ENCODE results near the gene CDKAL1.

CDKAL1 gene

GRCh38 chr6:21198032-21198640 lies 663.9 kb downstream of the CDKAL1 start:
- no peak for DNase-seq (ENCODE audit: low read depth, low spot score)

DNA sequence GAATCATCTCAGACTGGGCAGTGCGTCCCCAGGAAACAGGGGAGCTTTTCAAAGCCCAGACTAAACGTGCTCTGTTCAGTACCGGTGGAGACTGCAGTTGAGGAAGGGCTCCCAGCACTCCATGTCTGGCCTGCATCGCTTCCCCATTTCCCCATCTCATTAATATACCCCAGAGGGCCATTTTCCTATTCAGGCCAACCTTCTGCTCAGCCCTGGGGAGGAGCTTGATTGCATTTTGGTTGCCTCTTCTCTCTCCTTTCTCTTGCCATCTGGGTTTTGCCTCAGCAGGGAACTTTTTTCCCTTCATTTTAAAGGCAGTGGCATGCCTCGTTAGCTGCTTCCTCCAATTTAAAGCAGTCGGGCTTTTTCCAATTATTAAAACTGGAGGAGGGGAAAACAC lies 665.0 kb downstream of the CDKAL1 start:
- DNase-seq (ENCODE audit: low read depth, low spot score), result no peak

DNA sequence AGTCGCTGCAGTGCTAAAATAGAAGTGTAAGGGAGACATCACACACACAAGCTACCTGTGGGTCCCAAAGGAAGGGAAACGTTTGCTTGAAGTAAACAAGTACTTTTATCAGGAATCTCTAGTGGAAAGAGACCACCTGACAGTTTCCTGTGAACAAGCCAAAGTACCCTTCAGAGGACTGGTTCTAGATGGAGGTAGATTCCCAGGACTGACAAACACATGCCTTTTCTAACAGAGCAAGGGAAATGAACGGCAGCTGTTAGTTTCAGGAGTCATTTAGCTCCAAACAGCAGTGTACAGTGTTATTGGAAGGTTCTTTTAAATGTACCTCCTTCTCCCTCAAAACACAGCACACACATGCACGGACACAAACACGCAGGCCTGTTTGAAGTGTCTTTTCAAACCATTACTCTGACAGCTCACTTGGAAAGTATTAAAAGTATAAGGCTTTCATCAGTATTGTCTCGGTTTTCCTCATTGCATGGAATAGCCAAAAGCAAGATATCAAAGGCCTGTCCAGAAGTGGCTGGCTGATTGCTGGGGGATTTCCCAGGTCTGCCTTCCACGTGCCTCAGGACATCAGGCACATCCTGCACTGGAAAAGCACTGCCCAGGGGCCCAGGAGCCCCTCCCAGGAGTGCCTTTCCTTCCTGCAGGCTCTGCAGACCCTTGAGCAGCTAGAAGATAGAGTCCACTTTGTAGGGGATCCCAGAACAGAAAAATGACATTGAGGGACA lies 666.0 kb downstream of the CDKAL1 start:
- DNase-seq (ENCODE audit: low read depth, low spot score), result peak; percentile 39

- no peak for DNase-seq (ENCODE audit: low read depth, low spot score)
Observed at GRCh38 chr6:21201187-21201586, 666.9 kb downstream of the CDKAL1 start.

DNA sequence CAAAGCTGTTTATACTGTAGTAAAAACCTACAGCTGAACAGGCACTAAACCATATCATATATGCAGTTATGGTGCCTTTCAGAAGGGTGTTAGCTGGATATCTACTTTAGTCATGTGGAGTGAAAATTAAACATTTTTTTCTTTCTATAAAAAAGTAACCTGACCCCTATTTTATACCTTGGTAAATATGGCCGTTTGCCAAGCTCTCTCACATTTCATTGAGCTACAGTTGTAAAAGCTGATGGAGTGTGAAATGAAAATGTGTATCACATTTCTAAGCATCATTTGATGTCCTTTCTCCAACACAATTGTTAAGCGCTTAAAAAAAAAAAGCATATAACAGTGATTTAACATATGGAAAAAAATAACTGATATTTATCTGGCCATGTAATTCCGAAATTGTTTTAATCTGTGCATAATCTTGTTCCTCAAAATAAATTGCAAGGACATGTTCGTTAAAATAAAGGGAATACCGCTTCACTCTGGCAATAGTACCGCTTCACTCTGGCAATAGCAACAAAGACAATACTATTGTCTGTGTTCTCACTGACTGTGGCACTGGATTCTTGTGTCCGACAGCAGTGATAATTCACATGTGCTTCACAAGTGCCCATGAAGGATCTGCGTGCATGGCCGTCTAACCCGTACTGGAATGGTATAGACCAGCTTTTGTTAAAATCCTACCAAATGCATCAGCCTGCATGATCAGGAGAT lies 667.5 kb downstream of the CDKAL1 start:
- DNase-seq (ENCODE audit: low read depth, low spot score), result no peak

GRCh38 chr6:21202521-21202920 lies 668.3 kb downstream of the CDKAL1 start:
- DNase-seq (ENCODE audit: low read depth, low spot score), result no peak

DNA sequence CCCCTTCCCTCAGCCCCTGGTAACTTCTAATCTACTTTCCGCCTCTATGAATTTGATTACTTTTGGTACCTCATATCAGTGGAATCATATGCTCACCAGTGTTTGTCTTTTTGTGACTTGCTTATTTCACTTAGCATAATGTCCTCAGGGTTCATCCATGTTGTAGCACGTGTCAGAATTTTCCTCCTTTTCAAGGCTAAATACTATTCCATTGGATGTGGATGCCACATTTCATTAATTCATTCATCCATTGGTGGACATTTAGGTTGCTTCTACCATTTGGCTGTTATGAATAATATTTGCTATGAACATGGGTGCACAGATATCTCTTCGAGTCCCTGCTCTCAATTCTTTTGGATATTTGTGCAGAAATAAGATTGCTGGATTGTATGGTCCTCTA lies 670.7 kb downstream of the CDKAL1 start:
- DNase-seq (ENCODE audit: low read depth, low spot score), result no peak

DNA sequence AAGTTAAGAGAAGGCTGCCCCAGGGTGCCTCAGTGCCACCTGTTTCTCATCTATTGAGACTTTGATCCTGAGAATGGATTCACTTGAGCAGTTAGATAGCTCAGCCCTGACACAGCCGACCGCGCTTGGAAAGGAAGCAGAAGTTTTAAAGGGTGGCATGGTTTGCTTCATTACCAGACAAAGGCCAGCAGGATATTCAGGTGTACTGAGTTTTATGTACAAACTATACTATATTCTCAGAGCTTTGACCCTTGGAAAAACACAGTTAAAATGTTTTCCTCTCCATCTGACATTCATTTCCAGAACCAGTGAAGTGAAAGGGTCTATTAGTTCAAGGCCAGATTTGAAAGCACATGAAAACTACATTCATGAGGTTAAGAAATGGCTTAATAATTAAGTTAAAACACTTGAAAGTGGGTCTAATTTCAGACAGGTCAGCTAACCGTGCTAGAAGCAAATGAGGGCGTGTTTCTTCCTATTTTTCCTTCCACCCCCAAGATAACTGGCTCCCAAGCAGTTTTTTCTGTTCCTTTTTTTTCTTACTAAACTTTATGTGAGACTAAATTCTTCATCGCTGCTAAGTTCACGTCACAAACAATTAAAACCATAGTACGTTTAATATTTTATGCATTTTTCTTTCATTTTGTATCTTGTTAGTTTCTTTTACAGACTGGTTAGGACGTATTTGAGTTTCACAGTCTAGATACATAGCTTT lies 674.0 kb downstream of the CDKAL1 start:
- DNase-seq (ENCODE audit: low read depth, low spot score), result no peak

DNA sequence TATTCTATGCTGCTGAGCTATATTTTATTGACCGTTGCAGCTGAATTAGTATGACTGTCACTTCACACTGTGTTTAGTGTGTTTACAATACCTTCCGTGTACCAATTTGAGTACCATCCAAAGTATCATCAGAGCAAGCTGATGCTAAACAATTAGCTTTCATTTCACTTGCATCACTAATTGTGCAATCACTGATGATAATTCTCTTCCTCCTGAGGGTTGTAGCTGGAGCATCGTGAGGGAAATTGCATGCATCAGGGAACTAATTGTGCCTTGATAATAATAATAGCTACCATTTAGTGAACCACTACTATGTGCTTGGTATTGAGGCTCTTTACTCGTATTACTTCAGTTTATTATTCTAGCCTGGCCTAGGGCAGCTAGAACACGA lies 674.5 kb downstream of the CDKAL1 start:
- no peak for DNase-seq (ENCODE audit: low read depth, low spot score)

DNA sequence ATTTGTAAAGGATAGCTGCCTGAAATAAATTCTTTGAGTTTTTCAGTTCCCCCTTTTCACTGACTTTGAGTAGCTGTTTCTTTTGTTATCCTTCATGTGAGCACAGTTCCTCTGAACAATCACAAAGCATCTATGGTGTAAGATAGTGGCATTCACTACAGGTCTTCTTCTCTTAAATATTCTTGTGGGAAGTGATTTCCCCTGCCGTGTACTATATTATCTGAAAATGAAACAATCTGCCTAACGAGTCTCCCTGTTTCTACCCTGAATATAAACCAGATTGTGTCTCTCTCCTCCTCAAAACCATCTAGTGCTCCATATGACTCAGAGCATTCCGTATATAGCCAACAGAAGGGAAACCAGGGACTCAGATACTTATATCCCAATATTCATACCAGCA lies 679.2 kb downstream of the CDKAL1 start:
- no peak for DNase-seq (ENCODE audit: low read depth, low spot score)

DNA sequence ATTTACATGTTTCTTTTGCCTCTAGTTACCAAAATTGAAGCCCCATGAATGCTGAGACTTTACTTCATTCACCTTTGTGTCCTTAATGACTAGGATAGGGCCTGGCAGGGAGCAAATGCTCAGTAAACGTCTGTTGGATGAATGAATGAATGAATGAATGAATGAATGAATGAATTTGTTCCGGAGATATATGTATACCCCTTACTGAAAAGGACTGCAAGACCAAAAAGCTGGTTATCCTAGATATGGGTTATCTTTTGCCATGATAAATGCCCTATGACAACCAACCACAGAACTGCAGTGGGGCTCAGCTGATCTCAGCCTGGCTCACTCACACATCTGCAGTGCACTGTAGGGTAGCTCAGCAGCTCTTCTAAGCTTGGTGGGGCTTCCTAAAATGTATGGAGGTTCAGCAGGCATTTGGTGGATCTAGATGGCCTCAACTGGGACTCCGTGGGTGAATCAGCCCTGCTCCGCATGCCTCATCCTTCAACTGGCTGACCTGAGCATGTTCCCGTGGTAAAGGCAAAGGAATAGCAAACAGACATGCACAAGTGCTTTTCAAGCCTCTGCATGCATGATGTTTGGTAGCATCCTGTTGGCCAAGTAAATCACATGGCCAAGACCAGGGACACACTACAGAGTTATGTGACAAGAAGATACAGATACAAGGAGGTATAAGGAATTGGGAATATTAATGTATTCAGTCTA lies 680.6 kb downstream of the CDKAL1 start:
- no peak for DNase-seq (ENCODE audit: low read depth, low spot score)

DNA sequence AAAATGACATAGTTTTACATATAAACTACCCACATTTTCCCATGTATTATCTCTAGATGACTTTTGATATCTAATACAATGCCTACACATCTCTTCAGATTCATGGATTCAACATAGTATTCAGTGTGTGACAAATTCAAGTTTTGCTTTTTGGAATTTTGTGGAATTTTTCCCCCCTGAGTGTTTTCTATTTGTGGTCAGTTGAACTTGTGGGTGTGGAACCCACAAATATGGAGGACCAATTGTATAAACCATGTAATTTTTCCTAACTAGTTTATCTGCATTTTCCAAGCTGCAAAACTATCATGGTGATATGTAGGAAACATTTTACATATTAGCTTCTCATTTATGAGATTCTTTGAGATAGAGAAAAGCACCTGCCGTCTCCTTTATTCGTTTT lies 685.0 kb downstream of the CDKAL1 start:
- DNase-seq (ENCODE audit: low read depth, low spot score), result peak; percentile 23

- no peak for DNase-seq (ENCODE audit: low read depth, low spot score)
Observed at GRCh38 chr6:21219856-21220255, 685.6 kb downstream of the CDKAL1 start.

DNA sequence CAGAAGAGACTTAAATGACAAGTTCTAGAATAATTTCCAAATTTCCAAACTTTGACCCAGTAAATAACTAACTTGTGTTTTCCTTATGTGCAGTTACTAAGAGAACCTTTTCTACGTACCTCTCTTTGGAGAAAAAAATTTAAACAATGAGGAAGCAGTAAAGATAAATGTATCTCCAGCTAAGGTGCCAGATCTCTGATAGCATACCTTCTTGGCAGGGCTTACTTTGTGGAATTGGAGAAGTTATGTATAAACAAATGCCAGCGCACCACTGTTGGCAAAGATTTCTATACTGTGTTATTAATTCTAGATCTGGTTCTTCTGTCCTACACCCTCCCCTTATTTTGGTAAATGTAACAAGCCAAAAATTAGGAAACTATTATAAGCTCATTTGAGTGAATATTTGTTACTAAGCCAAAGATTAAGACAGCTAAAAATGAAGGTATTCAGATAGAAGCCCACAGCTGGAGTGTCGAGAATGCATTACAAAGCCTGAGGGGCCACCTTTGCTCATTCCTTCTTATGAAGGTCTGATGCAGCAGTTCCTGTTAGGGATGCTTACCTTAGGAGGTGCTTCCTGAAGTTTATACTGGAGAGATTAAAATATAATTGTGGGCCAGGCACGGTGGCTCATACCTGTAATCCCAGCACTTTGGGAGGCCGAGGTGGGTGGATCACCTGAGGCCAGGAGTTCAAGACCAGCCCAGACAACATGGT lies 686.2 kb downstream of the CDKAL1 start:
- peak; percentile 9 for DNase-seq (ENCODE audit: low read depth, low spot score)

- no peak for DNase-seq (ENCODE audit: low read depth, low spot score)
Observed at GRCh38 chr6:21222656-21223055, 688.4 kb downstream of the CDKAL1 start.

DNA sequence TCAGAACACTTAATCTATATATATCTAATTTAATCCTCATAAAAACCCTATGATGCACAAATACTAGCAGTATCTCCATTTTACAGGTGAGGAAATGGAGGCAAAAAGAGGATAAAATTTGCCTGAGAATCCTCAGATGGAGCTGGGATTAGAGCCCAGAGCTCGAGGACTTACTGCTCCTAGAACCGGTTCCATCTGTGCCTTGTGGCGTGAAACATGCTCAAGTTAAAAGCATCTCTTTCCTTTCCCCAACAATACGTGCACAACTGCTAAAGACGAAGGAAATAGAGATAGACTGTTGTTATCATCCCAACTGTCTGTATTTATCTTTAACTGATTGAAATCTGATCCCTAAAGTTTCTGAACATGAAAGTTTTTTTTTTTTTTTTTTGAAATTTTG lies 691.7 kb downstream of the CDKAL1 start:
- no peak for DNase-seq (ENCODE audit: low read depth, low spot score)

DNA sequence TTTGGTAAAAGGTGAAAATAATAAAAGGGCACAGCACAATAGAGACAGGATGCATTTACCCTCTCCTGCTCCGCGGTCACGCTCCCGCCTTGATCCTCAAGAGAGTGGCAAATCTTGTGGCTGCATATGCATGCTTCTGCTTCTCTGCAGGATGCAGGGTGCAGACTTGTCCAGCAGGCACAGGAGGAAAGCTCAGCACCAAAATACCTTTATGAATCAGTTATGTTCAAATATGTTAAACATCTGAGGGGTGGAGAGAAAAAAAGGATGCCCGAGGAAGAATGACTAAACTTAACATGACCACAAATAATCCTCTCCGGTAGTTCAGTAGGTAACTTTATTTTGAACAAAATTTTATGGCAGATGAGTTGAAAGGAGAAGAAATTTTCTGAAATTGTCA lies 693.2 kb downstream of the CDKAL1 start:
- peak; percentile 38 for DNase-seq (ENCODE audit: low read depth, low spot score)

- no peak for DNase-seq (ENCODE audit: low read depth, low spot score)
Observed at GRCh38 chr6:21228411-21228810, 694.2 kb downstream of the CDKAL1 start.

GRCh38 chr6:21228876-21229460 lies 694.7 kb downstream of the CDKAL1 start:
- peak; percentile 12 for DNase-seq (ENCODE audit: low read depth, low spot score)

DNA sequence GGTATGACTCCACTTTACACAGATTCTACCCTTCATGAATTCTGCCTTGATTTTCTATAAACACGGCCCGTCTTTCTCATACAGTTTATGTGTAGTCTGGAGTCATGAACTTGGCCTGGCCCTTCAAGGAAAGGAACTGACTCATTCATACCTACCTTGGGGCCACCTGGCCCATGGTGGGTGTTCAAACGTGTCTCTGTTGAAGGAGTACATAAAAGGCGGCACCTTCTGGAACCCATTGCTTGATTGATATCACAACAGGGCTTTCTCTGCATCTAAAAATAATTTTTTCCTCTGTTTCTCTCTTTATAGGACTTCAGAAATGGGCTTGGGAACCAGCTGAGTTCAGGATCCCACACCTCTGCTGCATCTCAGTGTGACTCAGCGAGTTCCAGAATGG lies 696.3 kb downstream of the CDKAL1 start:
- DNase-seq (ENCODE audit: low read depth, low spot score), result no peak

- no peak for DNase-seq (ENCODE audit: low read depth, low spot score)
Observed at GRCh38 chr6:21235162-21235561, 700.9 kb downstream of the CDKAL1 start.

Measured in astrocyte of the hippocampus (primary cell).